Thyroid gland (tissue), 4 donors: ENCODE data around the gene CDC14A. TPM values are rescaled to one million over a fixed set of nuclear protein-coding genes. Genes with fewer than 3 reads are reported as not detected.

Experiments used
- DNase-seq, 2 donors: peaks; one replicate each; pipeline ENCODE4 v3.0.0-alpha.2; 2019
- H3K27ac ChIP-seq, 3 donors: fragments of 200-600 bp; sonication (generic); 1 replicate in 2 of 3; 2 replicates in 1 of 3; pipeline ENCODE4 v1.5.1; 2016 to 2019; ENCODE audit warnings: mild to moderate bottlenecking in 1 of 3, moderate library complexity in 1 of 3
- H3K27me3 ChIP-seq: fragments of 200-600 bp; sonication (generic); one replicate; pipeline ENCODE4 v1.5.1; 2019
- H3K36me3 ChIP-seq, 2 donors: fragments of 200-600 bp; sonication (generic); one replicate each; pipeline ENCODE4 v1.5.1; 2016 to 2019
- H3K4me1 ChIP-seq, 2 donors: fragments of 200-600 bp; sonication (generic); one replicate each; pipeline ENCODE4 v1.5.1; 2017 to 2019
- H3K4me3 ChIP-seq, 3 donors: fragments of 200-600 bp; sonication (generic); replicated peaks in 1 of 3; 1 replicate in 2 of 3; 2 replicates in 1 of 3; pipeline ENCODE4 v1.5.1; 2016; ENCODE audit warnings: mild to moderate bottlenecking in 1 of 3
- H3K9me3 ChIP-seq: fragments of 200-600 bp; sonication (generic); one replicate; pipeline ENCODE4 v1.5.1; 2017
- POLR2A ChIP-seq, 2 donors: fragments of 450-650 bp; IDR thresholded peaks; one replicate each; pipeline ENCODE4 v1.6.1; 2017; ENCODE audit warnings: antibody characterized with exemption in 2 of 2, mild to moderate bottlenecking in 2 of 2, moderate library complexity in 1 of 2
- WGBS, 2 donors: methylation state at CpG; one replicate each; pipeline ENCODE4 v1.1.5; 2017; 5-methylcytosine and 5-hydroxymethylcytosine counted together
- intact Hi-C: fragments of 100-400 bp; cut with DNase I; formaldehyde crosslinking; loops from one replicate; pipeline ENCODE4 v1.15.1; 2023
- total RNA-seq, 4 donors: library from RNA; depleted of rRNA; stranded (reverse); fragments of >200 nt; gene quantifications; one replicate each; pipeline ENCODE4 v1.2.3, GENCODE V29; 2016
- TF ChIP-seq, protein P1 (sequence below), 6 experiments: fragments of 200-600 bp in 3 of 6; fragments of 450-650 bp in 3 of 6; sonication (generic) in 3 of 6; IDR thresholded peaks; one replicate each; pipeline ENCODE4 v1.5.1; 2016 to 2019; ENCODE audit warnings: antibody characterized with exemption in 6 of 6, mild to moderate bottlenecking in 2 of 6, inconsistent platforms in 1 of 6, moderate library complexity in 1 of 6

Gene CDC14A
- total RNA-seq, 4 donors from 2014 or later: 17.1 to 32.8 (median 28.0) TPM

DNA sequence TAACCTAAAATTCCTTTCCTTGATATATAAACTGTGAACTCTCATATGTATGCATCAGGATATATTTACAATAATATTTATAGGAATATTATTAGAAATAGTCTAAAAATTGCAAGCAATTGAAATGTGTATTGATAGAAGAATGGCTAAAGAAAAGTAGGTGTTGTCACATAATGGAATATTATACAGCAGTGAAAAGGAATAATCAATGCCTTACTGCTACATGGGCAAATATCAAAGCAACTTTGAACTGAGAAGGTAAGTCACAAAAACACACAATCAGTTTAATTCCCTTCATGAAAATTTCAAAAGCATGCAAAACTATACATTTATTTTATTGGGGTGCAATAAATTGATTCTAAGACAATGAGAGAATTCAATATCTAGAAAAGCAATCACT, 35.7 kb upstream of the CDC14A start:
- no peak for TF ChIP-seq POLR2A (IDR thresholded peaks at IDR 0.05)
- TF ChIP-seq, protein P1, sequence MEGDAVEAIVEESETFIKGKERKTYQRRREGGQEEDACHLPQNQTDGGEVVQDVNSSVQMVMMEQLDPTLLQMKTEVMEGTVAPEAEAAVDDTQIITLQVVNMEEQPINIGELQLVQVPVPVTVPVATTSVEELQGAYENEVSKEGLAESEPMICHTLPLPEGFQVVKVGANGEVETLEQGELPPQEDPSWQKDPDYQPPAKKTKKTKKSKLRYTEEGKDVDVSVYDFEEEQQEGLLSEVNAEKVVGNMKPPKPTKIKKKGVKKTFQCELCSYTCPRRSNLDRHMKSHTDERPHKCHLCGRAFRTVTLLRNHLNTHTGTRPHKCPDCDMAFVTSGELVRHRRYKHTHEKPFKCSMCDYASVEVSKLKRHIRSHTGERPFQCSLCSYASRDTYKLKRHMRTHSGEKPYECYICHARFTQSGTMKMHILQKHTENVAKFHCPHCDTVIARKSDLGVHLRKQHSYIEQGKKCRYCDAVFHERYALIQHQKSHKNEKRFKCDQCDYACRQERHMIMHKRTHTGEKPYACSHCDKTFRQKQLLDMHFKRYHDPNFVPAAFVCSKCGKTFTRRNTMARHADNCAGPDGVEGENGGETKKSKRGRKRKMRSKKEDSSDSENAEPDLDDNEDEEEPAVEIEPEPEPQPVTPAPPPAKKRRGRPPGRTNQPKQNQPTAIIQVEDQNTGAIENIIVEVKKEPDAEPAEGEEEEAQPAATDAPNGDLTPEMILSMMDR (IDR thresholded peaks at IDR 0.05): no peak
- Histone ChIP-seq H3K27me3 (no peaks in the 10 kb centered on the region), H3K36me3 (no peaks in the 10 kb centered on the region), H3K9me3 (no peaks in the 10 kb centered on the region), H3K4me3 (no peak overlapping the region), H3K27ac (no peak overlapping the region), H3K4me1 (no peaks in the 10 kb centered on the region)
- intact Hi-C loops: no loop called here
- no peak for DNase-seq

DNA sequence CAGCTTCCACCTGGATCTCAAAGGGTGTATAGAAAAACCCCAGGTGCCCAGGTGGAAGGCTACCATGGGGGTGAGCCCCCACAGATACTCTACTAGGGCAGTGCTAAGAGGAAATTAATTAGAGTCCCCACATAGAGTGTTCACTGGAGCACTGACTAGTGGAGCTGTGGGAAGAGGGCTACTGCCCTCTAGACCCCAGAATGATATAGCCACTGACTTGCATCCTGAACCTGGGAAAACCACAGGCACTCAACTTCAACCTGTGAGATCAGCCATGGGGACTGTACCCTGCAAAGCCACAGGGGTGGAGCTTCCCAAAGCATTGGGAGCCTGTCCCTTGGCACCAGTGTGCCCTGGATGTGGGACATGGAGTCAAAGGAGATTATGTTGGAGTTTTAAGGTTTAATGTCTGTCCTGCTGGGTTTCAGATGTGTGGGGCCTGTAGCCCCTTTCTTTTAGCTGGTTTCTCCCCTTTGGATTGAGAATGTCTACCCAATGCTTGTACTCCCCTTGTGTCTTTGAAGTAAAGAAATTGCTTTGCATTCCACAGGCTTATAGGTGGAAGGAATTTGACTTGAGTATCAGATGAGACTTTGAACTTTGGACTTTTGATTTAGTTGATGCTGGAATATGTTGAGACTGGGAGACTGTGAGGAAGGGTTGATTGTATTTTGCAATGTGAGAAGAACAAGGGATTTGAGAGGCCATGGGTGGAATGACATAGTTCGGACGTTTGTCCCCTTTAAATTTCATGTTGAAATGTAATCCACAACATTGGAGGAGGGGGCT, 31.8 kb upstream of the CDC14A start:
- WGBS, 2 donors: 91 to 92% methylated on average over 2 of the region's 2 CpGs
- Histone ChIP-seq H3K4me1 (no peaks in the 10 kb centered on the region), H3K4me3 (no peak overlapping the region), H3K36me3 (no peaks in the 10 kb centered on the region), H3K9me3 (no peaks in the 10 kb centered on the region), H3K27me3 (no peaks in the 10 kb centered on the region), H3K27ac (no peak overlapping the region)
- TF ChIP-seq POLR2A (IDR thresholded peaks at IDR 0.05): no peak
- TF ChIP-seq, protein P1 (IDR thresholded peaks at IDR 0.05): no peak
- no peak for DNase-seq
- intact Hi-C loops: no loop called here

DNA sequence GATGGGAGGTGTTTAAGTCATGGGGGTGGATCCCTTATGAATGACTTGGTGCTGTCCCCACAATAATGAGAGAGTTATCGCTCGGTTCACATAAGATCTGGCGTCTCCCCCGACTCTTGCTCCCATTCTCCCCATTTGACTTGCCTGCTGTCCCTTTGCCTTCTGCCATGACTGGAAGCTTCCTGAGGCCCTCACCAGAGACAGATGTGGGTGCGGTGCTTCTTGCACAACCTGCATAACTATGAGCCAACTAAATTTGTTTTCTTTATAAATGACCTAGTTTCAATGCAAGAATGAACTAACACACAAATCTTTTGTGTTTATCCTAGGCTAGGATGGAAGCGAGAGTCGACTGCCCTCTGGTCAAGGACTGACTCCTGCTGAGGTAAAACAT, 31.2 kb upstream of the CDC14A start:
- no peak for DNase-seq
- TF ChIP-seq POLR2A (IDR thresholded peaks at IDR 0.05): no peak
- H3K27me3 ChIP-seq: no peaks in the 10 kb centered on the region
- WGBS, 2 donors: 85 to 89% methylated on average over 7 of the region's 7 CpGs
- no peak overlapping the region for H3K27ac ChIP-seq
- H3K36me3 ChIP-seq: no peaks in the 10 kb centered on the region
- H3K4me3 ChIP-seq: no peak overlapping the region
- no peaks in the 10 kb centered on the region for H3K4me1 ChIP-seq
- intact Hi-C loops: no loop called here
- H3K9me3 ChIP-seq: no peaks in the 10 kb centered on the region

DNA sequence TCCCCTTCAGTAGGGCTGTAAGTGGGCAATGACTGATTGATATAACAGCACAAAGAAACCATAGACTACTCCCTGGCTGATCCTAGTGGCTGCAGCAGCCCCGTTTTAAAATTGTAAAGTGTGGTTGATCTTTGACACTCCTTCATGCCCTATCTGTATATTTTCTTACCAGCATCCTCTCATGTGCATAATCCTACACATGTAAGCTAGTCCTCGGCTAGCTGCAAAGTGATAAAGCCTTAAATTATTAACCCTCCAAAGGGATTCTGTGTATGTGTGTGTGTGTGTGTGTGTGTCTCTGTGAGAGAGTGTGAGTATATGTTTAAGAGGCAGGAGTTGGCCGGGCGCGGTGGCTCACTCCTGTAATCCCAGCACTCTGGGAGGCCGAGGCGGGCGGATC, 30.8 kb upstream of the CDC14A start:
- Histone ChIP-seq H3K4me3 (no peak overlapping the region), H3K27ac (no peak overlapping the region), H3K27me3 (no peaks in the 10 kb centered on the region), H3K9me3 (no peaks in the 10 kb centered on the region), H3K4me1 (no peaks in the 10 kb centered on the region), H3K36me3 (no peaks in the 10 kb centered on the region)
- TF ChIP-seq, protein P1 (IDR thresholded peaks at IDR 0.05): no peak
- TF ChIP-seq POLR2A (IDR thresholded peaks at IDR 0.05): no peak
- intact Hi-C loops: no loop called here
- no peak for DNase-seq
- 92 to 93% methylated on average over 8 of the region's 8 CpGs for WGBS, 2 donors

DNA sequence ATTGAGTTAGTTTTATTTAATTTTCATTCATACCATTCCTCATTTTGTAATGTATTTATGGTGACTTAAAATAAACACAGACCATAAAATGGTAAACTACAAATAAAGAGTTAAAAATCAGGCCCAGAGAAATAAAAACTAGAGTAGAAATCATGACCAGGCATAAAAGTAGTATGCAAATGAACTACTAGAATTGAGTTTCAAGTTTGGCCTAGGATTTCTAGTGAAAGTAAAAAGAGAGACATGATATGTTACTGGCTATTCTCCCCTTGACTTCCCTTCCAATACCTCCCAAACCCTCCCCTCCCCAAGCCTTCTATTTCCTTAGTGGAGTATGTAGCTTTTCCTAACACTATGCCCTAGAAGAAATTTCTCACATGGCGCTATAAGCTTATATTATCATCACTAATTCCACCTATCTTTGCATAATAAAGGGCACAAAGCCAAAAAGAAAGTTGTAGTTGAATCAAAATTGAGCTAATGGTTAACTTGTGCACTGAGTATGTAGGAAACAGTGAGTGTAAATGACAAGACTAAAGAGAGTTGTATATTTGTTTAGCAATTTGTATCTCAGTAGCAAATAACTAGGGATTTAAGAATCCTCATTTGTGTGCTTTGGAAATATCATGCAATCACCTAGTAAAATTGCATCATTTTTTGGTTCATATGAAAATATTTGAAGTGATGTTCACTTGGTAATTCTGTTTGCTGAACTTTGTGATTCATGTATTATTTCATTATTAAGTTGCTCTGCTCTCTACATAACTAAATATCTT, 29.7 kb upstream of the CDC14A start:
- no peak overlapping the region for H3K27ac ChIP-seq

More for the DNA sequence above, 29.7 kb upstream of the CDC14A start:
- Histone ChIP-seq H3K9me3 (no peaks in the 10 kb centered on the region), H3K4me1 (no peaks in the 10 kb centered on the region), H3K4me3 (no peak overlapping the region), H3K27me3 (no peaks in the 10 kb centered on the region), H3K36me3 (no peaks in the 10 kb centered on the region)
- TF ChIP-seq, protein P1 (IDR thresholded peaks at IDR 0.05): no peak
- TF ChIP-seq POLR2A (IDR thresholded peaks at IDR 0.05): no peak
- intact Hi-C loops: no loop called here
- DNase-seq: no peak
- WGBS, 2 donors: 94 to 96% methylated on average over 1 of the region's 1 CpG
